ENCODE measurements around the gene FIGNL2. TPM values are rescaled to one million over a fixed set of nuclear protein-coding genes. Genes with fewer than 3 reads are reported as not detected.

Gene FIGNL2
- polyA plus RNA-seq, 1 donor (not counting 4 experiments of a cell fraction or from before 2014, with no cell fraction given): not detected

DNA sequence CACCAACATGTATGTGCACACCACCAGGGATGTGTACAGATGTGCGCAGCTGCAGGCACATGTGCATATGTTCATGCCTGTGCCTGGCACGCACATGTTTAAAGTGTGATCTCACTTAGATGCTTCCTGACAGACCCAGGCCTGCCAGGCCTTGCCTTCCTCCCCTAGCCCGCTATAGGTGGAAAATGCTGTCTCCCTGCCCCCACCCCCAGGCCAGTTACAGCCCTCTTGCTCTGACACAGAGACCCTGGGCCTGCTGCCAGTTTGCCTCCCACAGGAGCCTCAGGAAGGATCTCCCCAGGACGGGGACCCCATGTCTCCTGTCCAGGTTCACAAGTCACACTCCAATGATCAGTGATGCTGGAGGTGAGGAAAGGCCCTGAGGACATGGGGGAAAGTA, 21.6 kb downstream of the FIGNL2 start:
- H3K4me3 ChIP-seq (ENCODE audit: control insufficient read depth in 2 of 3, extremely low read depth in 1 of 3, insufficient read depth in 2 of 3, low read depth in 1 of 3, low read length in 3 of 3): no peak overlapping the region
- H3K4me2 ChIP-seq (ENCODE audit: control insufficient read depth, extremely low read depth, insufficient read depth, low read depth, low read length): no peak overlapping the region
- peaks cover 25% of the 10 kb centered on the region for H3K27me3 ChIP-seq (ENCODE audit: control insufficient read depth, extremely low read depth, insufficient read depth, low read length)
- dilution Hi-C loops (cut with MboI; ENCODE audit: extremely low pct_ligation_motif_present, low sequenced_read_pairs): no loop called here
- TF ChIP-seq, protein P1, sequence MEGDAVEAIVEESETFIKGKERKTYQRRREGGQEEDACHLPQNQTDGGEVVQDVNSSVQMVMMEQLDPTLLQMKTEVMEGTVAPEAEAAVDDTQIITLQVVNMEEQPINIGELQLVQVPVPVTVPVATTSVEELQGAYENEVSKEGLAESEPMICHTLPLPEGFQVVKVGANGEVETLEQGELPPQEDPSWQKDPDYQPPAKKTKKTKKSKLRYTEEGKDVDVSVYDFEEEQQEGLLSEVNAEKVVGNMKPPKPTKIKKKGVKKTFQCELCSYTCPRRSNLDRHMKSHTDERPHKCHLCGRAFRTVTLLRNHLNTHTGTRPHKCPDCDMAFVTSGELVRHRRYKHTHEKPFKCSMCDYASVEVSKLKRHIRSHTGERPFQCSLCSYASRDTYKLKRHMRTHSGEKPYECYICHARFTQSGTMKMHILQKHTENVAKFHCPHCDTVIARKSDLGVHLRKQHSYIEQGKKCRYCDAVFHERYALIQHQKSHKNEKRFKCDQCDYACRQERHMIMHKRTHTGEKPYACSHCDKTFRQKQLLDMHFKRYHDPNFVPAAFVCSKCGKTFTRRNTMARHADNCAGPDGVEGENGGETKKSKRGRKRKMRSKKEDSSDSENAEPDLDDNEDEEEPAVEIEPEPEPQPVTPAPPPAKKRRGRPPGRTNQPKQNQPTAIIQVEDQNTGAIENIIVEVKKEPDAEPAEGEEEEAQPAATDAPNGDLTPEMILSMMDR (optimal IDR thresholded peaks at IDR 0.05 in 1 of 3, IDR thresholded peaks at IDR 0.05 in 1 of 3, conservative IDR thresholded peaks at IDR 0.05 in 1 of 3; ENCODE audit: extremely low read depth in 1 of 3, insufficient read depth in 2 of 3, low read length in 3 of 3): no peak
- no peak for TF ChIP-seq EZH2 (IDR thresholded peaks at IDR 0.05; ENCODE audit: low read length)
- DNase-seq (ENCODE audit: low read depth, low spot score) (no peak), FAIRE-seq (peak; percentile 55)
- no peak overlapping the region for H2AFZ ChIP-seq (ENCODE audit: control insufficient read depth, low read length)
- H3K36me3 ChIP-seq (ENCODE audit: control insufficient read depth in 2 of 2, extremely low read depth in 1 of 2, insufficient read depth in 2 of 2, low read length in 2 of 2): no peaks in the 10 kb centered on the region
- peaks cover 12% of the 10 kb centered on the region for H3K4me1 ChIP-seq (ENCODE audit: control insufficient read depth, extremely low read depth, insufficient read depth, low read length)
- no peaks in the 10 kb centered on the region for H4K20me1 ChIP-seq (ENCODE audit: control insufficient read depth, extremely low read depth, insufficient read depth, low read length)
- no peak overlapping the region for H3K27ac ChIP-seq (ENCODE audit: control insufficient read depth, insufficient read depth, low read length)
- H3K79me2 ChIP-seq (ENCODE audit: control insufficient read depth, insufficient read depth, low read length): no peaks in the 10 kb centered on the region
- no peaks in the 10 kb centered on the region for H3K9me3 ChIP-seq (ENCODE audit: control insufficient read depth, low read depth, low read length)
- no peak overlapping the region for H3K9ac ChIP-seq (ENCODE audit: control insufficient read depth, extremely low read depth, insufficient read depth, low read length)
- H3K9me1 ChIP-seq (ENCODE audit: control insufficient read depth, extremely low read depth, insufficient read depth, low read length): no peaks in the 10 kb centered on the region

DNA sequence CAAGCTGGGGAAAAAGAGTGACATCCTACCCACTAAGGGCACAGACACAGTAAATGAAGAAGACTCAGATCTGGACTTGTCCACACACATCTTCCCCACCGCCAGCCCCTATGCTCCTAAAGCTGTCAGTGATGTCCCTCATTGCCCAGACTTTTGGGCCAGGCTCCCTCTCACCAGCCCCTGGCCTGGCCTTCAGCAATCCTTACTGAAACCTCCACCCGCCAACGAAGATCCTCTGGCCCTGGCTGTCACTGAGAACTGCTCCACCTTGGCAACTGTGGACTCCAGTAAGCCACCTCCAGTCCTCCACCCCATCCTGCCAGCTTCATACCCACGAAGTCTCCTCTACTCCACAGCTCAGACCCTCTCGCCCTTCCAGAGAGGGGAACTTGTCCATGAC, 23.3 kb downstream of the FIGNL2 start:
- Histone ChIP-seq H3K4me2 (ENCODE audit: control insufficient read depth, extremely low read depth, insufficient read depth, low read depth, low read length) (no peak overlapping the region), H4K20me1 (ENCODE audit: control insufficient read depth, extremely low read depth, insufficient read depth, low read length) (no peaks in the 10 kb centered on the region), H3K9me1 (ENCODE audit: control insufficient read depth, extremely low read depth, insufficient read depth, low read length) (no peaks in the 10 kb centered on the region), H3K4me3 (ENCODE audit: control insufficient read depth in 2 of 3, extremely low read depth in 1 of 3, insufficient read depth in 2 of 3, low read depth in 1 of 3, low read length in 3 of 3) (no peak overlapping the region), H3K27me3 (ENCODE audit: control insufficient read depth, extremely low read depth, insufficient read depth, low read length) (peaks cover 30% of the 10 kb centered on the region), H3K36me3 (ENCODE audit: control insufficient read depth in 2 of 2, extremely low read depth in 1 of 2, insufficient read depth in 2 of 2, low read length in 2 of 2) (no peaks in the 10 kb centered on the region), H3K4me1 (ENCODE audit: control insufficient read depth, extremely low read depth, insufficient read depth, low read length) (peaks cover 12% of the 10 kb centered on the region), H3K79me2 (ENCODE audit: control insufficient read depth, insufficient read depth, low read length) (no peaks in the 10 kb centered on the region), H2AFZ (ENCODE audit: control insufficient read depth, low read length) (no peak overlapping the region), H3K27ac (ENCODE audit: control insufficient read depth, insufficient read depth, low read length) (no peak overlapping the region), H3K9ac (ENCODE audit: control insufficient read depth, extremely low read depth, insufficient read depth, low read length) (no peak overlapping the region), H3K9me3 (ENCODE audit: control insufficient read depth, low read depth, low read length) (no peaks in the 10 kb centered on the region)
- TF ChIP-seq EZH2 (IDR thresholded peaks at IDR 0.05; ENCODE audit: low read length): no peak
- TF ChIP-seq, protein P1 (optimal IDR thresholded peaks at IDR 0.05 in 1 of 3, IDR thresholded peaks at IDR 0.05 in 1 of 3, conservative IDR thresholded peaks at IDR 0.05 in 1 of 3; ENCODE audit: extremely low read depth in 1 of 3, insufficient read depth in 2 of 3, low read length in 3 of 3): no peak
- dilution Hi-C loops (cut with MboI; ENCODE audit: extremely low pct_ligation_motif_present, low sequenced_read_pairs): no loop called here
- DNase-seq (ENCODE audit: low read depth, low spot score) (no peak), FAIRE-seq (no peak)
